A549 (cell line): ENCODE measurements around the gene NHEJ1. TPM values are rescaled to one million over a fixed set of nuclear protein-coding genes. Genes with fewer than 3 reads are reported as not detected.

Experiments
- ATAC-seq, 2 experiments: fragments of 200-7000 bp in 1 of 2; fragments of >200 bp in 1 of 2; cut with Nextera tagmentation in 1 of 2; cut with Tn5 transposase in 1 of 2; 3 replicates each; pipeline versions ENCODE4 v1.8.0 to v1.9.1; 2018 to 2020; ENCODE audit warnings: mild to moderate bottlenecking in 1 of 2, moderate library complexity in 1 of 2
- CTCF ChIA-PET: fragments of 300-600 bp; sonication (Branson Sonifier 250); formaldehyde crosslinking; extraction: SDS; loops from one replicate; lab custom pipeline; 2021; ENCODE audit warnings: antibody characterized with exemption, inconsistent platforms; lab: Yijun Ruan, JAX
- POLR2A ChIA-PET: fragments of 350-600 bp; formaldehyde crosslinking; extraction: SDS; loops from one replicate; lab custom pipeline; 2021; ENCODE audit warnings: antibody characterized with exemption, inconsistent platforms; lab: Yijun Ruan, JAX
- DNase-seq, 2 experiments: peaks; one replicate each; pipeline versions ENCODE4 v3.0.0 to v3.0.0-alpha.2; 2011 to 2016; ENCODE audit warnings: low read depth in 1 of 2, low spot score in 1 of 2
- FAIRE-seq: peaks from 2 replicates; lab custom pipeline; 2011; peaks lifted over from hg19 to GRCh38; lab: Jason Lieb, UNC
- H3K27ac ChIP-seq, 2 experiments: fragments of >200 bp; sonication (Bioruptor Twin); formaldehyde crosslinking; 3 replicates each; pipeline ENCODE4 v1.5.1; 2016 to 2017
- H3K4me1 ChIP-seq: fragments of >200 bp; sonication (Bioruptor Twin); formaldehyde crosslinking; 3 replicates; pipeline ENCODE4 v1.6.1; 2016
- H3K4me2 ChIP-seq: fragments of >200 bp; sonication (Bioruptor Twin); formaldehyde crosslinking; 3 replicates; pipeline ENCODE4 v1.6.1; 2016
- H3K4me3 ChIP-seq: fragments of >200 bp; sonication (Bioruptor Twin); formaldehyde crosslinking; 3 replicates; pipeline ENCODE4 v1.5.1; 2016
- H3K9me3 ChIP-seq: fragments of >200 bp; sonication (Bioruptor Twin); formaldehyde crosslinking; 3 replicates; pipeline ENCODE4 v1.6.1; 2016
- ATOH8 ChIP-seq: fragments of 250-450 bp; sonication (Bioruptor Pico); IDR thresholded peaks from 2 replicates; pipeline ENCODE4 v1.5.0; 2020; ENCODE audit warnings: low read depth, mild to moderate bottlenecking, moderate library complexity
- CHD2 ChIP-seq: fragments of 150-350 bp; IDR thresholded peaks from 2 replicates; pipeline ENCODE4 v1.6.1; 2014; ENCODE audit warnings: low read length; ENCODE audit not compliant: partially characterized antibody
- CHD4 ChIP-seq: fragments of 200-600 bp; sonication (generic); IDR thresholded peaks from 2 replicates; pipeline ENCODE4 v1.6.1; 2016; ENCODE audit warnings: antibody characterized with exemption, mild to moderate bottlenecking, borderline replicate concordance
- E2F6 ChIP-seq: IDR thresholded peaks from 2 replicates; pipeline ENCODE4 v1.6.1; 2012; ENCODE audit warnings: low read depth, borderline replicate concordance
- EP300 ChIP-seq, 2 experiments: fragments of >200 bp; sonication (Bioruptor Twin); formaldehyde crosslinking; IDR thresholded peaks; 2 replicates in 1 of 2; 3 replicates in 1 of 2; pipeline ENCODE4 v1.6.1; 2016 to 2017
- FOSL2 ChIP-seq, 2 experiments: fragments of 450-650 bp in 1 of 2; fragments of >200 bp in 1 of 2; sonication (Bioruptor Twin) in 1 of 2; formaldehyde crosslinking; IDR thresholded peaks; 2 replicates each; pipeline versions ENCODE4 v1.5.0 to v1.6.1; 2016 to 2020; ENCODE audit warnings: mild to moderate bottlenecking in 1 of 2, moderate library complexity in 1 of 2
- FOXS1 ChIP-seq: fragments of 250-450 bp; sonication (Bioruptor Pico); IDR thresholded peaks from 2 replicates; pipeline ENCODE4 v1.5.0; 2020; ENCODE audit warnings: mild to moderate bottlenecking, moderate library complexity
- GATA3 ChIP-seq: IDR thresholded peaks from 2 replicates; pipeline ENCODE4 v1.6.1; 2012; ENCODE audit warnings: borderline replicate concordance
- HDAC2 ChIP-seq: fragments of 200-600 bp; sonication (generic); IDR thresholded peaks from 2 replicates; pipeline ENCODE4 v1.6.1; 2016
- HES2 ChIP-seq: fragments of >200 bp; sonication (Bioruptor Twin); formaldehyde crosslinking; IDR thresholded peaks from 2 replicates; pipeline ENCODE4 v1.6.1; 2016
- HMGXB4 ChIP-seq: fragments of 250-450 bp; sonication (Bioruptor Pico); IDR thresholded peaks from 2 replicates; pipeline ENCODE4 v1.5.0; 2021; ENCODE audit warnings: mild to moderate bottlenecking, moderate library complexity, borderline replicate concordance
- JUN ChIP-seq, 2 experiments: fragments of >200 bp; sonication (Bioruptor Twin); formaldehyde crosslinking; IDR thresholded peaks; 2 replicates in 1 of 2; 3 replicates in 1 of 2; pipeline ENCODE4 v1.6.1; 2016 to 2017
- JUNB ChIP-seq: fragments of >200 bp; sonication (Bioruptor Twin); formaldehyde crosslinking; IDR thresholded peaks from 2 replicates; pipeline ENCODE4 v1.6.1; 2016
- KDM1A ChIP-seq: fragments of 200-600 bp; sonication (generic); IDR thresholded peaks from 2 replicates; pipeline ENCODE4 v1.6.1; 2016; ENCODE audit warnings: low read depth, mild to moderate bottlenecking
- KDM5A ChIP-seq: fragments of 200-600 bp; sonication (generic); IDR thresholded peaks from 2 replicates; pipeline ENCODE4 v1.6.1; 2016; ENCODE audit warnings: antibody characterized with exemption, mild to moderate bottlenecking
- MYC ChIP-seq: IDR thresholded peaks from 2 replicates; pipeline ENCODE4 v1.6.1; 2012; ENCODE audit warnings: mild to moderate bottlenecking, inconsistent platforms, low read length, improper control_type of control experiment, borderline replicate concordance
- NPAS2 ChIP-seq: fragments of 250-450 bp; sonication (Bioruptor Pico); IDR thresholded peaks from 2 replicates; pipeline ENCODE4 v1.8.0; 2022; ENCODE audit warnings: mild to moderate bottlenecking, moderate library complexity, borderline replicate concordance
- PHF8 ChIP-seq: fragments of 200-600 bp; sonication (generic); IDR thresholded peaks from 2 replicates; pipeline ENCODE4 v1.6.1; 2016; ENCODE audit warnings: low read depth, mild to moderate bottlenecking, antibody characterized with exemption, moderate library complexity, borderline replicate concordance
- RAD21 ChIP-seq, 2 experiments: fragments of >200 bp in 1 of 2; sonication (Bioruptor Twin) in 1 of 2; formaldehyde crosslinking in 1 of 2; IDR thresholded peaks in 1 of 2; conservative IDR thresholded peaks in 1 of 2; 2 replicates in 1 of 2; 3 replicates in 1 of 2; pipeline ENCODE4 v1.6.1; 2012 to 2018; ENCODE audit warnings: inconsistent platforms in 1 of 2
- RARB ChIP-seq: fragments of 250-450 bp; sonication (Bioruptor Pico); IDR thresholded peaks from 2 replicates; pipeline ENCODE4 v1.8.0; 2021; ENCODE audit warnings: mild to moderate bottlenecking, moderate library complexity
- SMC3 ChIP-seq: fragments of >200 bp; sonication (Bioruptor Twin); formaldehyde crosslinking; IDR thresholded peaks from 3 replicates; pipeline ENCODE4 v1.6.1; 2018; ENCODE audit warnings: inconsistent platforms
- SREBF2 ChIP-seq: fragments of 450-650 bp; IDR thresholded peaks from 2 replicates; pipeline ENCODE4 v1.6.1; 2014; ENCODE audit warnings: mild to moderate bottlenecking, moderate library complexity
- USF2 ChIP-seq: fragments of 450-650 bp; IDR thresholded peaks from 2 replicates; pipeline ENCODE4 v1.6.1; 2014; ENCODE audit warnings: antibody characterized with exemption
- ZC3H11A ChIP-seq: fragments of 450-650 bp; IDR thresholded peaks from 2 replicates; pipeline ENCODE4 v1.6.1; 2014; ENCODE audit warnings: antibody characterized with exemption, mild to moderate bottlenecking
- ZNF302 ChIP-seq: fragments of 250-450 bp; sonication (Bioruptor Pico); IDR thresholded peaks from 2 replicates; pipeline ENCODE4 v1.9.0; 2021; ENCODE audit warnings: inconsistent platforms, mild to moderate bottlenecking, moderate library complexity
- ZSCAN20 ChIP-seq: fragments of 250-450 bp; sonication (Bioruptor Pico); IDR thresholded peaks from 2 replicates; pipeline ENCODE4 v1.8.0; 2022; ENCODE audit warnings: mild to moderate bottlenecking, moderate library complexity
- WGBS: methylation state at CpG from one replicate; pipeline ENCODE4 v1.1.6; 2017; ENCODE audit errors: missing lambda C conversion rate; 5-methylcytosine and 5-hydroxymethylcytosine counted together
- polyA plus RNA-seq, 4 experiments: library from polyadenylated mRNA; depleted of rRNA in 3 of 4; stranded (reverse); fragments of >200 nt; fragmentation: RNase III in 1 of 4; extraction: RNeasy Plus Mini Kit Qiagen cat#74134 plus additional on column Dnase treatment in 1 of 4; gene quantifications; 2 replicates in 3 of 4; 3 replicates in 1 of 4; pipeline ENCODE4 v1.2.3, GENCODE V29; 2011 to 2017
- TF ChIP-seq, protein P1 (sequence below): IDR thresholded peaks from 2 replicates; pipeline ENCODE4 v1.6.1; 2012
- TF ChIP-seq, protein P2 (sequence below): fragments of >200 bp; sonication (Bioruptor Twin); formaldehyde crosslinking; IDR thresholded peaks from 3 replicates; pipeline ENCODE4 v1.6.1; 2016

NHEJ1 gene
- polyA plus RNA-seq, 2 of the 4 experiments (the other 2 are of a cell fraction): 18.5 to 31.8 TPM

DNA sequence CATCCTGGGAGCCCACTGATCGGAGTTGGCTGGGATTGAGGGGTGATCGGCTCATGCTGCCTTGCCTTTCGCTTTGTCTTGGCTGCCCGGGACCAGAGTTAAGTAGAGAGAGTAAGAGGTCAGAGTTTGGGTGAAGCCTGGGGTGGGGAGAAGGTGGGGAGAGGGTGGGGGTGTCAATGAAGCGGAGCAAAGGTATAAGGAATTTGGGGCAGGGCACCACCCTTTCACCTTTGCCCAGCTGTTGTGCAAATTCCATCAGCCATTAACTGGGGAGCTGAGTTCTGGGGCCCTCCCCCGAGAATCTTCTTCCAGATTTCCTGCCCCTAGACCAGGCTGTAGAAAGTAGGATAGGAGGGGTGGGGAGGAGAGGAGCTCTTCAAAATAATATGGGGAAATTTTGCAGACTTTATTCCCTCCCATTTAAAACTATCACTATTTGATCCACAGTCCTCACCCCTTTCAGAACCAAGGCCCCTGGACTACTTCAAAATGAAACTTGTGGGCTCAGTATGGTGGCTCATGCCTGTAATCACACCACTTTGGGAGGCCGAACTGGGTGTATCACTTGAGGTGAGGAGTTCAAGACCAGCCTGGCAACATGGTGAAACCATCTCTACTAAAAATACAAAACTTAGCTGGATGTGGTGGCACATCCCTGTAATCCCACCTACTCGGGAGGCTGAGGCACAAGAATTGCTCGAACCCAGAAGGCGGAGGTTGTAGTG, 9.5 kb upstream of the NHEJ1 start, which contains the start of gene SLC23A3:
Gene SLC23A3, minus strand, starts transcription at position 100 of the 725 bp plus-strand sequence. Its CDS starts 45 bp downstream, at position 55.
- POLR2A ChIA-PET: interaction anchor here (1.6 kb wide), 1 partner anchor 79 kb away, joined by 4 read pairs; no protein-coding TSS in a partner anchor
- no peak for FAIRE-seq
- no peak within 1 kb of the TSS for H3K4me3 ChIP-seq

GRCh38 chr2:219168932-219169331, 8.3 kb upstream of the NHEJ1 start:
- Histone ChIP-seq H3K4me2 (no peak overlapping the region), H3K4me1 (no peaks in the 10 kb centered on the region), H3K9me3 (no peaks in the 10 kb centered on the region), H3K27ac (no peak overlapping the region), H3K4me3 (no peak overlapping the region)
- DNase-seq: no peak
- POLR2A ChIA-PET: no interaction called here
- ATAC-seq: no peak
- CTCF ChIA-PET: interaction anchor here (1.0 to 10.6 kb wide), 5 partner anchors 11 to 135 kb away, joined by 3 to 177 read pairs (median 5); partner anchors contain the start of gene NHEJ1
- FAIRE-seq: no peak
- TF ChIP-seq ZNF302 (CRISPR knock-in tag): no peak
- TF ChIP-seq JUNB: no peak
- TF ChIP-seq FOSL2 (IDR thresholded peaks at IDR 0.05): no peak
- no peak for TF ChIP-seq FOSL2 (CRISPR knock-in tag; IDR thresholded peaks at IDR 0.05)
- no peak for TF ChIP-seq FOXS1
- TF ChIP-seq CHD2: no peak
- no peak for TF ChIP-seq EP300 (IDR thresholded peaks at IDR 0.05)
- TF ChIP-seq NPAS2 (CRISPR knock-in tag): no peak
- no peak for TF ChIP-seq ZSCAN20 (CRISPR knock-in tag)
- no peak for TF ChIP-seq KDM1A
- no peak for TF ChIP-seq GATA3
- TF ChIP-seq E2F6: no peak

More for the DNA sequence above, 9.5 kb upstream of the NHEJ1 start, which contains the start of gene SLC23A3:
- no peak for DNase-seq
- Histone ChIP-seq H3K9me3 (no peaks in the 10 kb centered on the region), H3K4me2 (no peak within 1 kb of the TSS), H3K27ac (no peak within 1 kb of the TSS), H3K4me1 (no peaks in the 10 kb centered on the region)
- ATAC-seq: no peak
- TF ChIP-seq HMGXB4: no peak
- no peak for TF ChIP-seq USF2
- no peak for TF ChIP-seq RAD21 (conservative IDR thresholded peaks at IDR 0.05 in 1 of 2, IDR thresholded peaks at IDR 0.05 in 1 of 2)
- TF ChIP-seq KDM5A: no peak
- no peak for TF ChIP-seq SREBF2
- no peak for TF ChIP-seq RARB (CRISPR knock-in tag)
- no peak for TF ChIP-seq HES2
- no peak for TF ChIP-seq HDAC2
- TF ChIP-seq, protein P1, sequence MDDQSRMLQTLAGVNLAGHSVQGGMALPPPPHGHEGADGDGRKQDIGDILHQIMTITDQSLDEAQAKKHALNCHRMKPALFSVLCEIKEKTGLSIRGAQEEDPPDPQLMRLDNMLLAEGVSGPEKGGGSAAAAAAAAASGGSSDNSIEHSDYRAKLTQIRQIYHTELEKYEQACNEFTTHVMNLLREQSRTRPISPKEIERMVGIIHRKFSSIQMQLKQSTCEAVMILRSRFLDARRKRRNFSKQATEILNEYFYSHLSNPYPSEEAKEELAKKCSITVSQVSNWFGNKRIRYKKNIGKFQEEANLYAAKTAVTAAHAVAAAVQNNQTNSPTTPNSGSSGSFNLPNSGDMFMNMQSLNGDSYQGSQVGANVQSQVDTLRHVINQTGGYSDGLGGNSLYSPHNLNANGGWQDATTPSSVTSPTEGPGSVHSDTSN: no peak
- no peak for TF ChIP-seq MYC
- no peak for TF ChIP-seq ZSCAN20 (CRISPR knock-in tag)
- no peak for TF ChIP-seq SMC3
- no peak for TF ChIP-seq PHF8
- no peak for TF ChIP-seq JUN (IDR thresholded peaks at IDR 0.05)
- TF ChIP-seq, protein P2, sequence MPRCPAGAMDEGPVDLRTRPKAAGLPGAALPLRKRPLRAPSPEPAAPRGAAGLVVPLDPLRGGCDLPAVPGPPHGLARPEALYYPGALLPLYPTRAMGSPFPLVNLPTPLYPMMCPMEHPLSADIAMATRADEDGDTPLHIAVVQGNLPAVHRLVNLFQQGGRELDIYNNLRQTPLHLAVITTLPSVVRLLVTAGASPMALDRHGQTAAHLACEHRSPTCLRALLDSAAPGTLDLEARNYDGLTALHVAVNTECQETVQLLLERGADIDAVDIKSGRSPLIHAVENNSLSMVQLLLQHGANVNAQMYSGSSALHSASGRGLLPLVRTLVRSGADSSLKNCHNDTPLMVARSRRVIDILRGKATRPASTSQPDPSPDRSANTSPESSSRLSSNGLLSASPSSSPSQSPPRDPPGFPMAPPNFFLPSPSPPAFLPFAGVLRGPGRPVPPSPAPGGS: no peak
- TF ChIP-seq CHD4: no peak
- no peak for TF ChIP-seq ZC3H11A
- no peak for TF ChIP-seq FOSL2 (IDR thresholded peaks at IDR 0.05)
- no peak for TF ChIP-seq FOSL2 (CRISPR knock-in tag; IDR thresholded peaks at IDR 0.05)
- TF ChIP-seq ATOH8: no peak
- 81% methylated on average over 10 of the region's 10 CpGs for WGBS
- CTCF ChIA-PET: interaction anchor here (0.6 to 10.6 kb wide), 23 partner anchors 12 to 398 kb away, joined by 3 to 177 read pairs (median 4); partner anchors contain the start of genes DNAJB2 and NHEJ1
